WERI-Rb-1 (cell line): ENCODE data around the gene TMEM132E.

Experiments used
- DNase-seq: peaks from one replicate; pipeline ENCODE4 v3.0.0-alpha.2; 2020
- H3K27ac ChIP-seq: fragments of 250-450 bp; sonication (Bioruptor Pico); 2 replicates; pipeline ENCODE4 v1.5.1; 2020; ENCODE audit warnings: mild to moderate bottlenecking, moderate library complexity
- H3K27me3 ChIP-seq: fragments of 250-450 bp; sonication (Bioruptor Pico); 2 replicates; pipeline ENCODE4 v1.5.1; 2021; ENCODE audit warnings: mild to moderate bottlenecking, low read depth, moderate library complexity; ENCODE audit not compliant: insufficient read depth, severe bottlenecking
- H3K36me3 ChIP-seq: fragments of 250-450 bp; sonication (Bioruptor Pico); 2 replicates; pipeline ENCODE4 v1.5.1; 2020; ENCODE audit warnings: mild to moderate bottlenecking, moderate library complexity
- H3K4me3 ChIP-seq: 2 replicates; pipeline ENCODE4 v1.5.1; 2011; ENCODE audit warnings: low read depth, mild to moderate bottlenecking, control low read depth, low read length
- H3K9me3 ChIP-seq: fragments of 250-450 bp; sonication (Bioruptor Pico); 2 replicates; pipeline ENCODE4 v1.5.1; 2021; ENCODE audit warnings: mild to moderate bottlenecking, moderate library complexity; ENCODE audit not compliant: severe bottlenecking
- CTCF ChIP-seq: IDR thresholded peaks from 2 replicates; pipeline ENCODE4 v1.5.1; 2011; ENCODE audit warnings: low read depth, mild to moderate bottlenecking, control low read depth, inconsistent platforms, low read length

TMEM132E gene

DNA sequence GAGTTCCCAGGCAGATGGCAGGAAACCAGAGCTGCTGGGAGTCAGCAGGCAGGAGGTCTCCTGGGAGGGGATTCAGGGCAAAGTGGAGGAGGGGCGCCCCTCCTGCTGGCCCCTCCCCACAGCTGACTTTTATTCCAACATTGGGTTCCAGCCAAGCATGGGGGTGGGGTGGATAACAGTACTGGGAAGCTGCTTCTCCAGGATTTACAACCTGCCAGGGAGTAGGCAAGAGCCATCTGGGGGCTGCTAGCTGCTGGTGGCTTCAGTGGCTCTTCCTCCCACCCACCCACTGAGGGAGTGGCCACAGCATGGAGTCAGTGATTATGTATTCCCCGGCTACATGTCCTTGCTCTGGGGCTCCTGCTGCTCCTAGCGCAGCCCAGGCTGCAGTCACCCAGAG, 36.8 kb downstream of the TMEM132E start:
- Histone ChIP-seq H3K36me3 (no peaks in the 10 kb centered on the region), H3K27ac (peak overlapping the region; percentile 92), H3K4me3 (peak overlapping the region; percentile 15), H3K9me3 (no peaks in the 10 kb centered on the region), H3K27me3 (no peaks in the 10 kb centered on the region)
- TF ChIP-seq CTCF: no peak
- peak; percentile 97 for DNase-seq

GRCh38 chr17:34617398-34617797, 38.0 kb downstream of the TMEM132E start:
- Histone ChIP-seq H3K27ac (peak overlapping the region; percentile 92), H3K9me3 (no peaks in the 10 kb centered on the region), H3K27me3 (no peaks in the 10 kb centered on the region), H3K36me3 (no peaks in the 10 kb centered on the region), H3K4me3 (no peak overlapping the region)
- DNase-seq: no peak
- no peak for TF ChIP-seq CTCF

DNA sequence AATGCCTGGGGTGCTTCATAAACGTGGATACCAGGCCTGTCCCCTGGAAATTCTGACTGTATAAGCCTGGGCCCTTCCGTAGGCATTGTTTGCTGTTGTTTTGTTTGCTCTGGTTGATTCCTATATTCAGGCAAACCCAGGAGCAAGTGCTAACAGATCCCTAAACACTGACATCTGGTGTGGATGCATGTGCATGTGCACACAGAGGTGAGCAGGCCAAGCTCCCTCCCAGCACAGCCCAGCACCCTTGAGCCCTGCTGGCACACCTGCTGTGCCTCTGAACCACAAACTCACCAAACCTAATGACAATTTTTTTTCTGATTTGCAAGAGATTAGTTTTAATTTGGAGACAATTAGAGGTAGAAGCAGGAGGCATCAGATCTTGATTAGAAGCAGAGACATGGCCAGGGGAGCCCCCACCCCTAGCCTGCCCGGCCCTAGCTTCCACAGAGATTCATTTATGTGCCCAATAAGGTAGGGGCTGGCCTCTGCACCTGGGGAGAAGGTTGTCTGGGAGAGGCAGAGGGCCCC, 40.4 kb downstream of the TMEM132E start:
- H3K27me3 ChIP-seq: no peaks in the 10 kb centered on the region
- no peaks in the 10 kb centered on the region for H3K9me3 ChIP-seq
- H3K27ac ChIP-seq: peak overlapping the region; percentile 46
- peak; percentile 35 for DNase-seq
- TF ChIP-seq CTCF: peak; percentile 20; the same call in 1 of the 2 replicates
- H3K4me3 ChIP-seq: no peak overlapping the region
- H3K36me3 ChIP-seq: no peaks in the 10 kb centered on the region

DNA sequence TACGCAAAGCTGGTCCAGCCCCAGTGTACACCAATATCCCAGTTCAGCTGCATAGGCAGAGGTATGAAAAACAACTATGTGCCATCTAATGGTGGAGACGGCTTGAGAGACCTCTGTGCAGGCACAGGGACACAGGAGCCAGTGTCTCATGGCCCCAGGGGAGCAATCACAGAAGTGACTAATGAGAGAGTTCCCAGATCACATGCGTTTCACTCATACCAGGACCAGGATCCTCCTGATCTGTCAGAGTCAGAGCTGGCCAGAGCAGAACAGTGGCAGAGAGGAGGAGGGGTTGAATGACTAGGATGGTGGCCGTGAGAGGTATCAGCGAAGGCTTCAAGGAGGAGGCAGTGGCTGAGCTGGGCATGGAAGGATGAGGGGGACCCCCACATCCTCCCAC, 41.1 kb downstream of the TMEM132E start:
- TF ChIP-seq CTCF: no peak
- Histone ChIP-seq H3K27me3 (no peaks in the 10 kb centered on the region), H3K9me3 (no peaks in the 10 kb centered on the region), H3K36me3 (no peaks in the 10 kb centered on the region), H3K4me3 (no peak overlapping the region), H3K27ac (peak overlapping the region; percentile 46)
- no peak for DNase-seq

DNA sequence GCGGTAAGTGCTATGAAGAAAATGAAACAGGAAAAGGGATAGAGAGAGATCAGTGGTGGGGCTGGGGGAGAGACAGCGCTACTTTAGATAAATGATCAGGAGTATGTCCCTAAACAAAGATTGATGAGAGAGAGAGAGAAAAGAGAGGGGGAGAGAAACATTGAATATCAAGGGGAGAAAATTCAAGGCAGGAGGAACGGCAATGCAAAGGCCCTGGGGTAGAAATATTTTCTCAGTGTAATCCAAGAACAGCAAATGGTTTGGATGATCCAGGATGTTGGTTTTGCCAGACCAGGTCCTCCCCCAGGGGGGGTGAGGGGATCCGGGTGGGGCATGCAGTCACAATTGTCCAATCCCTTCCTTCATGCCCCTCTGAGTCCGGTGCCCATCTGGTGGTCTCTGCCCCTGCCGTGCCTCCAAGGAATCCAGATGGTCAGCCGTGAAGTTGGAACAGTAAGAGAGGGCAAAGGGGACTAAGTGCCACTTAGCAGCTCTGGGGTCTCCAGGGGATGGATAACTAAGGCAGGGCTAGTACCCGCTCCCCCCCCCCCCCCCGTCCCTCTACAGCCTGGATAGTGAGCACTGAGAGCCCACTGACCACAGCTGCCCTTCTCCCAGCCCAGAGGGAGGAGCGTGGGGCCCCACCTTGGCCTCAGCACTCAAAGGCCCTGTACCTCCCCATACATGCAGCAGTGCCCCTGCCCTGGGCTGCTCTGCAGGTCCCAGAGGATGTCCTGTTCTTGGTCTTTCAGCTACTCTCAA, 43.7 kb downstream of the TMEM132E start:
- Histone ChIP-seq H3K27ac (no peak overlapping the region), H3K9me3 (no peaks in the 10 kb centered on the region), H3K4me3 (no peak overlapping the region), H3K36me3 (no peaks in the 10 kb centered on the region), H3K27me3 (no peaks in the 10 kb centered on the region)
- DNase-seq: no peak
- TF ChIP-seq CTCF: no peak
